ENCODE data around the gene FUT8.

Gene FUT8

GRCh38 chr14:65396082-65396910, 16.2 kb upstream of the FUT8 start:
- H3K4me1 ChIP-seq (ENCODE audit: insufficient read depth, low read length, poor library complexity, severe bottlenecking) = no peaks in the 10 kb centered on the region
- no peak overlapping the region for H3K4me3 ChIP-seq (ENCODE audit: low read length, poor library complexity, severe bottlenecking)
- no peaks in the 10 kb centered on the region for H3K27me3 ChIP-seq (ENCODE audit: insufficient read depth, low read length, poor library complexity, severe bottlenecking)
- no peaks in the 10 kb centered on the region for H3K9me2 ChIP-seq (replicated peaks; ENCODE audit: low read depth, low read length)
- H3K79me2 ChIP-seq (ENCODE audit: insufficient read depth, low read length) = no peaks in the 10 kb centered on the region
- TF ChIP-seq CTCF (conservative IDR thresholded peaks at IDR 0.05; ENCODE audit: low read length) = no peak
- no peak for TF ChIP-seq EZH2phosphoT487 (IDR thresholded peaks at IDR 0.05; ENCODE audit: borderline replicate concordance)
- H2AFZ ChIP-seq (ENCODE audit: low read length) = no peak overlapping the region
- H4K20me1 ChIP-seq (ENCODE audit: insufficient read depth, low read length, poor library complexity, severe bottlenecking) = no peaks in the 10 kb centered on the region
- peaks cover 12% of the 10 kb centered on the region; the same call in 1 of the 2 replicates for H3K9me3 ChIP-seq (ENCODE audit: insufficient read depth, low read depth, low read length)
- no peak overlapping the region for H3K9ac ChIP-seq (ENCODE audit: low read depth, low read length, poor library complexity, severe bottlenecking)
- no peaks in the 10 kb centered on the region for H3F3A ChIP-seq (ENCODE audit: low read depth)
- no peak overlapping the region for H3K4me2 ChIP-seq (ENCODE audit: low read depth, low read length, poor library complexity, severe bottlenecking)
- H3K36me3 ChIP-seq (ENCODE audit: insufficient read depth, low read length) = no peaks in the 10 kb centered on the region

DNA sequence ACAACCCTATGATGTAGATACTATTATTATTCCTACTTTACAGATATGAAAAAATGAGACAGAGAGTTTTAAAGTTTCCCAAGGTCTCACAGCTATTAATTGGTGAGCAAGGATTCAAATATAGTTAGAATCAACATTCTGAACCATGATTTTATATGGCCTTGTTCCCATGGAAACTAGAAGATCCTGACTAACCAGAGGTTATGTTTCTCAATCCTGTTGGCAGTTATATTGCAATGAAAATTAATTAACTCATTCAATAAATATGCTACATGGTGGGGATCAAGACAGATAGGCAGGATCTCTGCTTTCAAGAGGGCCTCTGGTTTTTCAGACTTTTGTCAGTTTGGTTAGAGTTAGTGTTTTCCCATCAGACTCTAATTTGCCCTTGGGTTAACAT, 9.3 kb upstream of the FUT8 start:
- H4K20me1 ChIP-seq (ENCODE audit: insufficient read depth, low read length, poor library complexity, severe bottlenecking) = no peaks in the 10 kb centered on the region
- H3K9me2 ChIP-seq (replicated peaks; ENCODE audit: low read depth, low read length) = no peaks in the 10 kb centered on the region
- no peak overlapping the region for H3K4me2 ChIP-seq (ENCODE audit: low read depth, low read length, poor library complexity, severe bottlenecking)
- no peak overlapping the region for H3K9ac ChIP-seq (ENCODE audit: low read depth, low read length, poor library complexity, severe bottlenecking)
- no peaks in the 10 kb centered on the region for H3F3A ChIP-seq (ENCODE audit: low read depth)
- H3K27me3 ChIP-seq (ENCODE audit: insufficient read depth, low read length, poor library complexity, severe bottlenecking) = no peaks in the 10 kb centered on the region
- H3K4me1 ChIP-seq (ENCODE audit: insufficient read depth, low read length, poor library complexity, severe bottlenecking) = no peaks in the 10 kb centered on the region
- no peaks in the 10 kb centered on the region for H3K36me3 ChIP-seq (ENCODE audit: insufficient read depth, low read length)
- H3K9me3 ChIP-seq (ENCODE audit: insufficient read depth, low read depth, low read length) = no peaks in the 10 kb centered on the region
- no peak overlapping the region for H2AFZ ChIP-seq (ENCODE audit: low read length)
- H3K79me2 ChIP-seq (ENCODE audit: insufficient read depth, low read length) = no peaks in the 10 kb centered on the region
- H3K4me3 ChIP-seq (ENCODE audit: low read length, poor library complexity, severe bottlenecking) = no peak overlapping the region
- TF ChIP-seq EZH2phosphoT487 (IDR thresholded peaks at IDR 0.05; ENCODE audit: borderline replicate concordance) = no peak
- no peak for TF ChIP-seq CTCF (conservative IDR thresholded peaks at IDR 0.05; ENCODE audit: low read length)

DNA sequence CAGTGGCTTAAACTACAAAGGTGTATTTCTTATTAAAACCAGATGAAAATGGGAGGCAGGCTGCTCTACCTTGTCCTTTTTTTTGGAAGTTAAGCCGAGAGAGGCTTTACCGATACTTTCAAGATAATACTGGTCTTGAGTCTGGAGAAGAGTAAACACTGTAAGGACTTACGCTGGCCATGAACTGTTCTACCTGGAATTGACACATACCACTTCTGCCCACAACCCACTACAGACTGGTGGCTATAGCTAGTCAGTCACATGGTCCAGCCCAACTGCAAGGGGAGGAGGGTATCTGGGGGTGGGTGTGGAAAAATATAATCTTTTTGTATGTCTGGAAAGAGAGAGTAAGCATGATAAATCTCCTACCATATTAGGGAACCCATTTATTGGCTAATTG, 4.4 kb upstream of the FUT8 start:
- Histone ChIP-seq H3K36me3 (ENCODE audit: insufficient read depth, low read length) (no peaks in the 10 kb centered on the region), H3K4me1 (ENCODE audit: insufficient read depth, low read length, poor library complexity, severe bottlenecking) (peaks cover 6% of the 10 kb centered on the region), H3K4me2 (ENCODE audit: low read depth, low read length, poor library complexity, severe bottlenecking) (no peak overlapping the region), H3K79me2 (ENCODE audit: insufficient read depth, low read length) (peaks cover 3% of the 10 kb centered on the region), H4K20me1 (ENCODE audit: insufficient read depth, low read length, poor library complexity, severe bottlenecking) (no peaks in the 10 kb centered on the region), H3K27me3 (ENCODE audit: insufficient read depth, low read length, poor library complexity, severe bottlenecking) (no peaks in the 10 kb centered on the region), H3K4me3 (ENCODE audit: low read length, poor library complexity, severe bottlenecking) (no peak overlapping the region), H3K9ac (ENCODE audit: low read depth, low read length, poor library complexity, severe bottlenecking) (no peak overlapping the region), H3K9me3 (ENCODE audit: insufficient read depth, low read depth, low read length) (no peaks in the 10 kb centered on the region), H2AFZ (ENCODE audit: low read length) (no peak overlapping the region), H3F3A (ENCODE audit: low read depth) (no peaks in the 10 kb centered on the region), H3K9me2 (replicated peaks; ENCODE audit: low read depth, low read length) (no peaks in the 10 kb centered on the region)
- TF ChIP-seq EZH2phosphoT487 (IDR thresholded peaks at IDR 0.05; ENCODE audit: borderline replicate concordance) = no peak
- TF ChIP-seq CTCF (conservative IDR thresholded peaks at IDR 0.05; ENCODE audit: low read length) = no peak

Data from Loucy (cell line).